AG04450 (cell line): ENCODE results near the gene PPP3R1. TPM values are rescaled to one million over a fixed set of nuclear protein-coding genes. Genes with fewer than 3 reads are reported as not detected.

ENCODE experiments used
- CTCF ChIA-PET: fragments of 300-600, 350-600 bp; formaldehyde crosslinking; extraction: SDS; loops from one replicate; lab custom pipeline; 2022; ENCODE audit warnings: antibody characterized with exemption, inconsistent platforms; lab: Charles Lee
- POLR2A ChIA-PET: fragments of 350-600 bp; formaldehyde crosslinking; extraction: SDS; loops from one replicate; lab custom pipeline; 2021; ENCODE audit warnings: antibody characterized with exemption, inconsistent platforms; lab: Yijun Ruan, JAX
- DNase-seq: peaks from one replicate; pipeline ENCODE4 v3.0.0-alpha.2; 2011; ENCODE audit warnings: low read depth, low spot score
- H3K27ac ChIP-seq: one replicate; pipeline ENCODE4 v1.5.1; 2012; ENCODE audit warnings: low read depth, low read length, control low read depth
- H3K27me3 ChIP-seq: one replicate; pipeline ENCODE4 v1.6.0; 2012; ENCODE audit warnings: low read length; ENCODE audit not compliant: control insufficient read depth, insufficient read depth
- H3K4me3 ChIP-seq: 2 replicates; pipeline ENCODE4 v1.5.1; 2011; ENCODE audit warnings: mild to moderate bottlenecking, low read depth, low read length, control low read depth
- H3K9me3 ChIP-seq: 2 replicates; pipeline ENCODE4 v1.5.1; 2012; ENCODE audit warnings: low read length; ENCODE audit not compliant: control insufficient read depth, insufficient read depth
- CTCF ChIP-seq: IDR thresholded peaks from 2 replicates; pipeline ENCODE4 v1.5.1; 2011; ENCODE audit warnings: low read depth, low read length, control low read depth, inconsistent platforms
- polyA plus RNA-seq: library from polyadenylated mRNA; depleted of rRNA; stranded (reverse); fragments of >200 nt; gene quantifications from 2 replicates; pipeline ENCODE4 v1.2.3, GENCODE V29; 2011

PPP3R1 gene
- polyA plus RNA-seq, 1 experiment = 24.9 TPM

- Histone ChIP-seq H3K9me3 (no peaks in the 10 kb centered on the region), H3K27ac (no peak overlapping the region), H3K27me3 (no peaks in the 10 kb centered on the region), H3K4me3 (no peak overlapping the region)
- POLR2A ChIA-PET = no interaction called here
- DNase-seq = no peak
- CTCF ChIA-PET = interaction anchor here (1.2 to 2.3 kb wide), 3 partner anchors 9 to 166 kb away, joined by 4 to 12 read pairs (median 11); no protein-coding TSS in a partner anchor
- no peak for TF ChIP-seq CTCF
Observed at GRCh38 chr2:68287580-68288441, 35.5 kb upstream of the PPP3R1 start.

GRCh38 chr2:68284896-68285295 lies 32.6 kb upstream of the PPP3R1 start:
- no peak overlapping the region for H3K27ac ChIP-seq
- H3K27me3 ChIP-seq = no peaks in the 10 kb centered on the region
- no peaks in the 10 kb centered on the region for H3K9me3 ChIP-seq
- POLR2A ChIA-PET = interaction anchor here (0.6 to 0.8 kb wide), 2 partner anchors 12 to 13 kb away, joined by 3 to 5 read pairs; no protein-coding TSS in a partner anchor
- H3K4me3 ChIP-seq = no peak overlapping the region
- CTCF ChIA-PET = interaction anchor here (0.7 to 6.6 kb wide), 5 partner anchors 31 to 162 kb away, joined by 3 to 70 read pairs (median 8); no protein-coding TSS in a partner anchor
- DNase-seq = no peak
- no peak for TF ChIP-seq CTCF

- CTCF ChIA-PET = interaction anchor here (0.7 to 6.6 kb wide), 19 partner anchors 8 to 163 kb away, joined by 3 to 70 read pairs (median 7); no protein-coding TSS in a partner anchor
- no peak for TF ChIP-seq CTCF
- Histone ChIP-seq H3K4me3 (no peak overlapping the region), H3K27ac (no peak overlapping the region), H3K27me3 (no peaks in the 10 kb centered on the region), H3K9me3 (no peaks in the 10 kb centered on the region)
- no peak for DNase-seq
- POLR2A ChIA-PET = no interaction called here
Observed at GRCh38 chr2:68283419-68283812, 31.1 kb upstream of the PPP3R1 start.

- ChIA-PET POLR2A (no interaction called here), CTCF (interaction anchor here (0.5 to 6.6 kb wide), 35 partner anchors 8 to 164 kb away, joined by 3 to 70 read pairs (median 4); no protein-coding TSS in a partner anchor)
- Histone ChIP-seq H3K9me3 (no peaks in the 10 kb centered on the region), H3K27ac (no peak overlapping the region), H3K27me3 (no peaks in the 10 kb centered on the region), H3K4me3 (no peak overlapping the region)
- no peak for DNase-seq
- TF ChIP-seq CTCF = peak; percentile 88
Observed at GRCh38 chr2:68282811-68283418, 30.6 kb upstream of the PPP3R1 start.
